Measurements from ENCODE around the gene ANKLE2.

ANKLE2 gene

GRCh38 chr12:132771126-132771838 is 9.7 kb upstream of the ANKLE2 start:
- Histone ChIP-seq H3K4me2 (ENCODE audit: low read length, poor library complexity, severe bottlenecking) (no peak overlapping the region), H2AK5ac (ENCODE audit: low read length, severe bottlenecking) (no peak overlapping the region), H4K91ac (ENCODE audit: low read length) (no peak overlapping the region), H3K9me3 (ENCODE audit: control insufficient read depth, low read length) (no peaks in the 10 kb centered on the region), H3K4ac (ENCODE audit: low read depth in 1 of 2, low read length in 2 of 2) (no peak overlapping the region), H2BK120ac (ENCODE audit: low read depth, low read length) (no peak overlapping the region), H3K18ac (ENCODE audit: low read depth in 1 of 2, low read length in 2 of 2) (no peak overlapping the region), H2BK5ac (ENCODE audit: low read depth, low read length, poor library complexity, severe bottlenecking) (no peak overlapping the region), H3K36me3 (ENCODE audit: control insufficient read depth in 1 of 2, insufficient read depth in 2 of 2, low read depth in 1 of 2, low read length in 2 of 2) (peaks cover 71 to 78% of the 10 kb centered on the region in 2 experiments), H3K27me3 (ENCODE audit: control insufficient read depth in 1 of 2, insufficient read depth in 1 of 2, low read length in 2 of 2) (no peaks in the 10 kb centered on the region), H3K23ac (ENCODE audit: low read length in 2 of 2) (no peak overlapping the region), H3K27ac (ENCODE audit: low read length, poor library complexity, severe bottlenecking) (peak overlapping the region; percentile 7), H3K79me1 (replicated peaks; ENCODE audit: low read length, poor library complexity, severe bottlenecking) (peaks cover 21% of the 10 kb centered on the region), H4K8ac (ENCODE audit: low read length) (no peak overlapping the region), H3K4me3 (ENCODE audit: insufficient read depth in 1 of 2, low read depth in 1 of 2, low read length in 2 of 2) (no peak overlapping the region), H2AFZ (ENCODE audit: low read depth, low read length) (no peak overlapping the region), H3K4me1 (ENCODE audit: control insufficient read depth, insufficient read depth, low read depth, low read length) (peaks cover 11% of the 10 kb centered on the region), H2BK15ac (ENCODE audit: low read depth, poor library complexity, severe bottlenecking) (no peak overlapping the region), H2BK12ac (ENCODE audit: low read length in 2 of 2) (no peak overlapping the region), H3K14ac (ENCODE audit: low read length in 2 of 2) (no peak overlapping the region), H3K9ac (ENCODE audit: low read length) (no peak overlapping the region)
- 98% methylated on average over 13 of the region's 15 CpGs for WGBS
- DNase-seq = no peak

GRCh38 chr12:132766380-132767085 is 4.9 kb upstream of the ANKLE2 start:
- H3K4me1 ChIP-seq (ENCODE audit: control insufficient read depth, insufficient read depth, low read depth, low read length) = peaks cover 8% of the 10 kb centered on the region

GRCh38 chr12:132765361-132765760 is 3.7 kb upstream of the ANKLE2 start:
- 84% methylated on average over 11 of the region's 11 CpGs for WGBS
- Histone ChIP-seq H3K4me3 (ENCODE audit: insufficient read depth in 1 of 2, low read depth in 1 of 2, low read length in 2 of 2) (no peak overlapping the region), H3K18ac (ENCODE audit: low read depth in 1 of 2, low read length in 2 of 2) (no peak overlapping the region), H4K91ac (ENCODE audit: low read length) (no peak overlapping the region), H3K9me3 (ENCODE audit: control insufficient read depth, low read length) (no peaks in the 10 kb centered on the region), H2BK12ac (ENCODE audit: low read length in 2 of 2) (no peak overlapping the region), H3K9ac (ENCODE audit: low read length) (no peak overlapping the region), H3K4ac (ENCODE audit: low read depth in 1 of 2, low read length in 2 of 2) (no peak overlapping the region), H2AFZ (ENCODE audit: low read depth, low read length) (no peak overlapping the region), H3K23ac (ENCODE audit: low read length in 2 of 2) (no peak overlapping the region), H2BK15ac (ENCODE audit: low read depth, poor library complexity, severe bottlenecking) (no peak overlapping the region), H2AK5ac (ENCODE audit: low read length, severe bottlenecking) (no peak overlapping the region), H3K79me1 (replicated peaks; ENCODE audit: low read length, poor library complexity, severe bottlenecking) (peaks cover 14% of the 10 kb centered on the region), H3K14ac (ENCODE audit: low read length in 2 of 2) (no peak overlapping the region), H2BK120ac (ENCODE audit: low read depth, low read length) (no peak overlapping the region), H2BK5ac (ENCODE audit: low read depth, low read length, poor library complexity, severe bottlenecking) (no peak overlapping the region), H4K8ac (ENCODE audit: low read length) (peak overlapping the region; percentile 39), H3K4me2 (ENCODE audit: low read length, poor library complexity, severe bottlenecking) (no peak overlapping the region), H3K4me1 (ENCODE audit: control insufficient read depth, insufficient read depth, low read depth, low read length) (peaks cover 6% of the 10 kb centered on the region), H3K36me3 (ENCODE audit: control insufficient read depth in 1 of 2, insufficient read depth in 2 of 2, low read depth in 1 of 2, low read length in 2 of 2) (peaks cover 23 to 28% of the 10 kb centered on the region in 2 experiments), H3K27me3 (ENCODE audit: control insufficient read depth in 1 of 2, insufficient read depth in 1 of 2, low read length in 2 of 2) (no peaks in the 10 kb centered on the region), H3K27ac (ENCODE audit: low read length, poor library complexity, severe bottlenecking) (no peak overlapping the region)
- no peak for DNase-seq

More at GRCh38 chr12:132766380-132767085, 4.9 kb upstream of the ANKLE2 start:
- 93% methylated on average over 25 of the region's 27 CpGs for WGBS
- Histone ChIP-seq H4K8ac (ENCODE audit: low read length) (no peak overlapping the region), H3K79me1 (replicated peaks; ENCODE audit: low read length, poor library complexity, severe bottlenecking) (peaks cover 16% of the 10 kb centered on the region), H2AFZ (ENCODE audit: low read depth, low read length) (no peak overlapping the region), H3K9me3 (ENCODE audit: control insufficient read depth, low read length) (no peaks in the 10 kb centered on the region), H3K18ac (ENCODE audit: low read depth in 1 of 2, low read length in 2 of 2) (no peak overlapping the region), H4K91ac (ENCODE audit: low read length) (no peak overlapping the region), H3K27me3 (ENCODE audit: control insufficient read depth in 1 of 2, insufficient read depth in 1 of 2, low read length in 2 of 2) (no peaks in the 10 kb centered on the region), H3K4ac (ENCODE audit: low read depth in 1 of 2, low read length in 2 of 2) (no peak overlapping the region), H3K23ac (ENCODE audit: low read length in 2 of 2) (no peak overlapping the region), H3K27ac (ENCODE audit: low read length, poor library complexity, severe bottlenecking) (no peak overlapping the region), H3K4me2 (ENCODE audit: low read length, poor library complexity, severe bottlenecking) (no peak overlapping the region), H2BK120ac (ENCODE audit: low read depth, low read length) (no peak overlapping the region), H2BK12ac (ENCODE audit: low read length in 2 of 2) (no peak overlapping the region), H3K14ac (ENCODE audit: low read length in 2 of 2) (no peak overlapping the region), H3K9ac (ENCODE audit: low read length) (no peak overlapping the region), H3K36me3 (ENCODE audit: control insufficient read depth in 1 of 2, insufficient read depth in 2 of 2, low read depth in 1 of 2, low read length in 2 of 2) (peaks cover 28 to 38% of the 10 kb centered on the region in 2 experiments), H3K4me3 (ENCODE audit: insufficient read depth in 1 of 2, low read depth in 1 of 2, low read length in 2 of 2) (no peak overlapping the region), H2BK5ac (ENCODE audit: low read depth, low read length, poor library complexity, severe bottlenecking) (no peak overlapping the region), H2BK15ac (ENCODE audit: low read depth, poor library complexity, severe bottlenecking) (peak overlapping the region; percentile 13), H2AK5ac (ENCODE audit: low read length, severe bottlenecking) (no peak overlapping the region)
- DNase-seq = no peak

GRCh38 chr12:132764231-132764630 is 2.6 kb upstream of the ANKLE2 start:
- Histone ChIP-seq H3K23ac (ENCODE audit: low read length in 2 of 2) (no peak overlapping the region), H2AK5ac (ENCODE audit: low read length, severe bottlenecking) (no peak overlapping the region), H2BK120ac (ENCODE audit: low read depth, low read length) (no peak overlapping the region), H3K9ac (ENCODE audit: low read length) (no peak overlapping the region), H3K18ac (ENCODE audit: low read depth in 1 of 2, low read length in 2 of 2) (no peak overlapping the region), H3K14ac (ENCODE audit: low read length in 2 of 2) (no peak overlapping the region), H2BK15ac (ENCODE audit: low read depth, poor library complexity, severe bottlenecking) (no peak overlapping the region), H3K4me1 (ENCODE audit: control insufficient read depth, insufficient read depth, low read depth, low read length) (peaks cover 11% of the 10 kb centered on the region), H2AFZ (ENCODE audit: low read depth, low read length) (no peak overlapping the region), H3K4ac (ENCODE audit: low read depth in 1 of 2, low read length in 2 of 2) (no peak overlapping the region), H3K4me3 (ENCODE audit: insufficient read depth in 1 of 2, low read depth in 1 of 2, low read length in 2 of 2) (no peak overlapping the region), H2BK12ac (ENCODE audit: low read length in 2 of 2) (no peak overlapping the region), H4K91ac (ENCODE audit: low read length) (no peak overlapping the region), H3K27ac (ENCODE audit: low read length, poor library complexity, severe bottlenecking) (no peak overlapping the region), H3K36me3 (ENCODE audit: control insufficient read depth in 1 of 2, insufficient read depth in 2 of 2, low read depth in 1 of 2, low read length in 2 of 2) (peaks cover 17 to 18% of the 10 kb centered on the region in 2 experiments), H3K4me2 (ENCODE audit: low read length, poor library complexity, severe bottlenecking) (no peak overlapping the region), H2BK5ac (ENCODE audit: low read depth, low read length, poor library complexity, severe bottlenecking) (no peak overlapping the region), H3K79me1 (replicated peaks; ENCODE audit: low read length, poor library complexity, severe bottlenecking) (peaks cover 11% of the 10 kb centered on the region), H4K8ac (ENCODE audit: low read length) (no peak overlapping the region), H3K9me3 (ENCODE audit: control insufficient read depth, low read length) (no peaks in the 10 kb centered on the region), H3K27me3 (ENCODE audit: control insufficient read depth in 1 of 2, insufficient read depth in 1 of 2, low read length in 2 of 2) (no peaks in the 10 kb centered on the region)
- no peak for DNase-seq
- 93% methylated on average over 20 of the region's 20 CpGs for WGBS
